ENCODE results near the gene BPIFA3. TPM values are rescaled to one million over a fixed set of nuclear protein-coding genes. Genes with fewer than 3 reads are reported as not detected.

BPIFA3 gene
- total and polyA plus RNA-seq, 9 of the 15 experiments (the other 6 are each of a cell fraction or from before 2014, with no cell fraction given): not detected

GRCh38 chr20:33187491-33187890, 29.7 kb upstream of the BPIFA3 start:
- WGBS (ENCODE audit: insufficient coverage, low coverage, missing lambda C conversion rate): 2% methylated on average over 4 of the region's 4 CpGs
- no peak for FAIRE-seq
- POLR2A ChIA-PET: no interaction called here
- TF ChIP-seq AFF4 (CRISPR knock-in tag; IDR thresholded peaks at IDR 0.05) (no peak), ATF1 (CRISPR knock-in tag; IDR thresholded peaks at IDR 0.05) (no peak), ATF1 (tag; IDR thresholded peaks at IDR 0.05) (no peak), PHTF2 (CRISPR knock-in tag; IDR thresholded peaks at IDR 0.05) (no peak), SMARCC2 (IDR thresholded peaks at IDR 0.05; ENCODE audit: low read depth) (no peak), FIP1L1 (IDR thresholded peaks at IDR 0.05; ENCODE audit: low read depth, low read length, poor library complexity, severe bottlenecking) (no peak), KDM4B (IDR thresholded peaks at IDR 0.05; ENCODE audit: borderline replicate concordance in 2 of 2, low read depth in 1 of 2) (no peak), HMGXB4 (CRISPR knock-in tag; IDR thresholded peaks at IDR 0.05) (no peak), HOMEZ (CRISPR knock-in tag; IDR thresholded peaks at IDR 0.05) (no peak), ZNF778 (CRISPR knock-in tag; IDR thresholded peaks at IDR 0.05) (no peak), PKNOX1 (IDR thresholded peaks at IDR 0.05) (no peak), TFAM (CRISPR knock-in tag; conservative IDR thresholded peaks at IDR 0.05) (no peak), SAP30 (IDR thresholded peaks at IDR 0.05; ENCODE audit: borderline replicate concordance, insufficient read depth, low read depth, low read length, poor library complexity, severe bottlenecking) (no peak), ZNF583 (CRISPR knock-in tag; IDR thresholded peaks at IDR 0.05) (no peak), LARP7 (IDR thresholded peaks at IDR 0.05) (no peak), SAFB (IDR thresholded peaks at IDR 0.05; ENCODE audit: borderline replicate concordance, low read depth, low read length) (no peak)

More at GRCh38 chr20:33187491-33187890, 29.7 kb upstream of the BPIFA3 start:
- H3K36me3 ChIP-seq (ENCODE audit: control insufficient read depth, insufficient read depth, low read length): no peaks in the 10 kb centered on the region
- no TSS peak for BruUV-seq (replicated peaks)
- H2AFZ ChIP-seq (ENCODE audit: low read depth, low read length): no peak overlapping the region
- CTCF ChIA-PET (ENCODE audit: low intra/inter-chr PET ratio): no interaction called here
- intact Hi-C loops (cut with micrococcal nuclease) (no loop called here), in situ Hi-C loops (cut with MboI) (no loop called here)
- H3K4me1 ChIP-seq (replicated peaks in 1 of 2; ENCODE audit: control insufficient read depth in 2 of 2, insufficient read depth in 2 of 2, low read length in 2 of 2): no peaks in the 10 kb centered on the region; a peak in 1 of 5 replicates
- no peaks in the 10 kb centered on the region for H3K9me1 ChIP-seq (ENCODE audit: control insufficient read depth, insufficient read depth, low read length)
- H3K9ac ChIP-seq (ENCODE audit: insufficient read depth in 1 of 2, low read depth in 2 of 2, low read length in 2 of 2): no peak overlapping the region
- no peak overlapping the region for H3K4me3 ChIP-seq
- H4K20me1 ChIP-seq (replicated peaks; ENCODE audit: control insufficient read depth, insufficient read depth, low read length): no peaks in the 10 kb centered on the region; the same call in 1 of the 2 replicates
- H3K27ac ChIP-seq (ENCODE audit: extremely low read depth, low read depth, low read length): no peak overlapping the region
- H3K4me2 ChIP-seq (ENCODE audit: insufficient read depth, low read length): no peak overlapping the region
- H3K79me2 ChIP-seq (ENCODE audit: control insufficient read depth, insufficient read depth, low read length): no peaks in the 10 kb centered on the region
- H3K9me3 ChIP-seq (replicated peaks; ENCODE audit: control insufficient read depth, insufficient read depth, low read depth, low read length): no peaks in the 10 kb centered on the region; the same call in 1 of the 2 replicates
- ATAC-seq (no peak), DNase-seq (ENCODE audit: extremely low read depth in 1 of 4, low spot score in 3 of 4) (no peak)
- H3K27me3 ChIP-seq (ENCODE audit: control insufficient read depth in 2 of 2, insufficient read depth in 2 of 2, low read length in 2 of 2): peaks cover 6 to 17% of the 10 kb centered on the region in 2 experiments; a peak in 3 of 5 replicates

All from K562 (cell line).